H9 (cell line): Measurements from ENCODE around the gene ILDR1. TPM values are rescaled to one million over a fixed set of nuclear protein-coding genes. Genes with fewer than 3 reads are reported as not detected.
A peak's percentile ranks its signal among the peaks of the same experiment; 100 is the strongest.

Experiments
- DNase-seq: peaks from one replicate; pipeline ENCODE4 v3.0.0-alpha.2; 2017
- H2AFZ ChIP-seq: one replicate; pipeline ENCODE4 v1.6.1; 2013; ENCODE audit warnings: mild to moderate bottlenecking, low read length, control low read depth, moderate library complexity
- H2AK5ac ChIP-seq: 2 replicates; pipeline ENCODE4 v1.6.1; 2013; ENCODE audit warnings: low read length, control low read depth, mixed read lengths; ENCODE audit not compliant: insufficient read length
- H2BK120ac ChIP-seq: one replicate; pipeline ENCODE4 v1.6.1; 2013; ENCODE audit warnings: low read depth, mild to moderate bottlenecking, low read length, control low read depth, inconsistent platforms; ENCODE audit not compliant: poor library complexity, severe bottlenecking
- H2BK12ac ChIP-seq: 2 replicates; pipeline ENCODE4 v1.6.1; 2013; ENCODE audit warnings: low read length, control low read depth, mixed read lengths, low read depth; ENCODE audit not compliant: insufficient read length
- H2BK15ac ChIP-seq: 2 replicates; pipeline ENCODE4 v1.6.1; 2013; ENCODE audit warnings: low read depth, low read length, control low read depth
- H2BK20ac ChIP-seq: one replicate; pipeline ENCODE4 v1.6.1; 2013; ENCODE audit warnings: low read depth, mild to moderate bottlenecking, low read length, control low read depth, inconsistent platforms; ENCODE audit not compliant: poor library complexity, severe bottlenecking
- H2BK5ac ChIP-seq: 2 replicates; pipeline ENCODE4 v1.6.1; 2013; ENCODE audit warnings: low read length, control low read depth, mixed read lengths; ENCODE audit not compliant: insufficient read length
- H3K14ac ChIP-seq: 2 replicates; pipeline ENCODE4 v1.6.1; 2013; ENCODE audit warnings: low read length, control low read depth; ENCODE audit not compliant: insufficient read depth
- H3K18ac ChIP-seq: 2 replicates; pipeline ENCODE4 v1.6.1; 2013; ENCODE audit warnings: low read depth, mild to moderate bottlenecking, mixed read lengths, low read length, control low read depth; ENCODE audit not compliant: insufficient read length
- H3K23ac ChIP-seq: 2 replicates; pipeline ENCODE4 v1.6.1; 2013; ENCODE audit warnings: low read length, control low read depth, mixed read lengths, low read depth; ENCODE audit not compliant: insufficient read length
- H3K23me2 ChIP-seq: 2 replicates; pipeline ENCODE4 v1.6.1; 2013; ENCODE audit warnings: low read depth, mild to moderate bottlenecking, mixed read lengths, low read length, control low read depth; ENCODE audit not compliant: insufficient read length, poor library complexity, severe bottlenecking
- H3K27ac ChIP-seq: 2 replicates; pipeline ENCODE4 v1.5.1; 2013; ENCODE audit warnings: low read length, control low read depth, mixed read lengths, low read depth; ENCODE audit not compliant: insufficient read length
- H3K27me3 ChIP-seq: 2 replicates; pipeline ENCODE4 v1.6.1; 2013; ENCODE audit warnings: low read length, control low read depth, inconsistent platforms; ENCODE audit not compliant: insufficient read depth
- H3K4ac ChIP-seq: 2 replicates; pipeline ENCODE4 v1.6.1; 2013; ENCODE audit warnings: low read depth, mild to moderate bottlenecking, control low read depth, inconsistent platforms, low read length, moderate library complexity
- H3K4me1 ChIP-seq: 2 replicates; pipeline ENCODE4 v1.6.1; 2013; ENCODE audit warnings: low read length, control low read depth, inconsistent platforms; ENCODE audit not compliant: insufficient read depth
- H3K4me2 ChIP-seq: 2 replicates; pipeline ENCODE4 v1.6.1; 2013; ENCODE audit warnings: low read length, control low read depth, mixed read lengths; ENCODE audit not compliant: insufficient read length, insufficient read depth
- H3K56ac ChIP-seq: 2 replicates; pipeline ENCODE4 v1.6.1; 2013; ENCODE audit warnings: low read depth, mild to moderate bottlenecking, mixed read lengths, low read length, control low read depth; ENCODE audit not compliant: insufficient read length
- H3K79me1 ChIP-seq: 2 replicates; pipeline ENCODE4 v1.6.1; 2013; ENCODE audit warnings: low read depth, mild to moderate bottlenecking, moderate library complexity, low read length, control low read depth, inconsistent platforms; ENCODE audit not compliant: insufficient read depth, poor library complexity, severe bottlenecking
- H3K79me2 ChIP-seq: 2 replicates; pipeline ENCODE4 v1.6.1; 2013; ENCODE audit warnings: low read length, control low read depth, inconsistent platforms; ENCODE audit not compliant: insufficient read depth
- H3K9ac ChIP-seq: 2 replicates; pipeline ENCODE4 v1.6.1; 2013; ENCODE audit warnings: low read length, control low read depth, mixed read lengths; ENCODE audit not compliant: insufficient read length; ENCODE audit errors: extremely low read depth
- H3K9me3 ChIP-seq: one replicate; pipeline ENCODE4 v1.6.1; 2013; ENCODE audit warnings: low read depth, low read length, inconsistent platforms; ENCODE audit not compliant: control insufficient read depth
- H3T11ph ChIP-seq: one replicate; pipeline ENCODE4 v1.6.1; 2013; ENCODE audit warnings: mild to moderate bottlenecking, low read length, control low read depth, inconsistent platforms
- H4K20me1 ChIP-seq: one replicate; pipeline ENCODE4 v1.6.1; 2013; ENCODE audit not compliant: control insufficient read depth, insufficient read length, insufficient read depth
- H4K5ac ChIP-seq: 2 replicates; pipeline ENCODE4 v1.6.1; 2013; ENCODE audit warnings: low read depth, mild to moderate bottlenecking, mixed read lengths, low read length, control low read depth; ENCODE audit not compliant: insufficient read length
- H4K8ac ChIP-seq: replicated peaks from 2 replicates; pipeline ENCODE4 v1.6.1; 2013; ENCODE audit warnings: low read length, control low read depth, mixed read lengths, low read depth; ENCODE audit not compliant: insufficient read length
- H4K91ac ChIP-seq: 2 replicates; pipeline ENCODE4 v1.6.1; 2013; ENCODE audit warnings: low read depth, mild to moderate bottlenecking, moderate library complexity, mixed read lengths, low read length, control low read depth; ENCODE audit not compliant: insufficient read length
- H3K27ac Mint-ChIP-seq, 3 experiments: 2 replicates in 2 of 3; 3 replicates in 1 of 3; pipeline ENCODE4 v1.8.0; 2020 to 2021; ENCODE audit warnings: mixed read lengths in 3 of 3, mild to moderate bottlenecking in 1 of 3, moderate library complexity in 1 of 3
- H3K27me3 Mint-ChIP-seq: 2 replicates; pipeline ENCODE4 v1.8.0; 2021; ENCODE audit warnings: low read depth, mild to moderate bottlenecking, moderate library complexity, mixed read lengths
- H3K36me3 Mint-ChIP-seq, 3 experiments: 2 replicates in 2 of 3; 3 replicates in 1 of 3; pipeline ENCODE4 v1.8.0; 2020 to 2021; ENCODE audit warnings: low read depth in 3 of 3, mixed read lengths in 3 of 3; ENCODE audit not compliant: insufficient read depth in 1 of 3
- H3K4me1 Mint-ChIP-seq, 2 experiments: 2 replicates each; pipeline ENCODE4 v1.8.0; 2020; ENCODE audit warnings: mixed read lengths in 2 of 2
- H3K4me3 Mint-ChIP-seq, 2 experiments: 2 replicates in 1 of 2; 3 replicates in 1 of 2; pipeline ENCODE4 v1.8.0; 2020 to 2021; ENCODE audit warnings: mild to moderate bottlenecking in 2 of 2, mixed read lengths in 2 of 2, moderate library complexity in 1 of 2
- H3K9me3 Mint-ChIP-seq, 2 experiments: 2 replicates in 1 of 2; 3 replicates in 1 of 2; pipeline ENCODE4 v1.8.0; 2020; ENCODE audit warnings: mild to moderate bottlenecking in 2 of 2, mixed read lengths in 2 of 2, moderate library complexity in 1 of 2
- CTCF ChIP-seq: fragments of 200-600 bp; sonication (generic); conservative IDR thresholded peaks from 3 replicates; pipeline ENCODE4 v1.8.0; 2021; ENCODE audit warnings: antibody characterized with exemption, mild to moderate bottlenecking
- WGBS: extraction: QIAGEN DNeasy Blood & Tissue Kit; methylation state at CpG from one replicate; pipeline ENCODE4 v1.1.7; 2013; ENCODE audit warnings: missing lambda C conversion rate, low lambda C conversion rate, mixed read lengths; ENCODE audit not compliant: insufficient read length; ENCODE audit errors: extremely low coverage; 5-methylcytosine and 5-hydroxymethylcytosine counted together
- total RNA-seq: library from RNA; stranded (reverse); gene quantifications from 2 replicates; pipeline ENCODE4 v1.2.1, GENCODE V29; 2021

ILDR1 gene
- total RNA-seq, 1 experiment from 2014 or later, result 0.68 TPM

- Histone ChIP-seq H3K4me2 (no peak overlapping the region), H2AK5ac (no peak overlapping the region), H2BK20ac (no peak overlapping the region), H3K79me2 (no peaks in the 10 kb centered on the region), H3K27me3 (no peaks in the 10 kb centered on the region), H3K4me1 (no peaks in the 10 kb centered on the region), H2BK5ac (no peak overlapping the region), H4K8ac (no peak overlapping the region), H2BK12ac (no peak overlapping the region), H3K27ac (no peak overlapping the region), H3K14ac (no peak overlapping the region), H2BK15ac (no peak overlapping the region), H3K79me1 (no peaks in the 10 kb centered on the region), H3K23me2 (no peaks in the 10 kb centered on the region), H4K5ac (no peak overlapping the region), H4K91ac (no peak overlapping the region), H3K18ac (no peak overlapping the region), H3K56ac (no peak overlapping the region), H3K9me3 (no peaks in the 10 kb centered on the region), H3K9ac (no peak overlapping the region), H3K4ac (no peak overlapping the region), H4K20me1 (no peaks in the 10 kb centered on the region), H2AFZ (no peak overlapping the region), H2BK120ac (no peak overlapping the region), H3K23ac (no peak overlapping the region), H3T11ph (no peak overlapping the region)
- Mint-ChIP-seq H3K27ac (peak overlapping the region in 1 of 3 experiments; percentile 26; a peak in 2 of 7 replicates), H3K36me3 (no peaks in the 10 kb centered on the region), H3K4me3 (no peak overlapping the region), H3K4me1 (peaks cover 5 to 7% of the 10 kb centered on the region in 2 experiments; a peak in 3 of 4 replicates), H3K27me3 (no peaks in the 10 kb centered on the region), H3K9me3 (peaks cover 0 to 1% of the 10 kb centered on the region in 2 experiments; a peak in 1 of 5 replicates)
- TF ChIP-seq CTCF, result no peak
- WGBS, result no CpG with 5 or more reads among the region's 6 CpGs
- no peak for DNase-seq
Observed at GRCh38 chr3:122066331-122067213, 44.5 kb upstream of the ILDR1 start.
